SHP77 (cell line): ENCODE results near the gene HNRNPH1.
A peak's percentile ranks its signal among the peaks of the same experiment; 100 is the strongest.

Source experiments
- DNase-seq, 2 experiments: peaks; one replicate each; lab custom pipeline; 2025; lab: John Stamatoyannopoulos, UW

HNRNPH1 gene

GRCh38 chr5:179603308-179603707 lies 20.2 kb downstream of the HNRNPH1 start:
- no peak for DNase-seq

GRCh38 chr5:179601871-179602625 lies 21.4 kb downstream of the HNRNPH1 start:
- no peak for DNase-seq

- no peak for DNase-seq
Observed at GRCh38 chr5:179599973-179600372, 23.5 kb downstream of the HNRNPH1 start.

- DNase-seq: no peak
Observed at GRCh38 chr5:179599566-179599965, 23.9 kb downstream of the HNRNPH1 start.

- no peak for DNase-seq
Observed at GRCh38 chr5:179599100-179599499, 24.4 kb downstream of the HNRNPH1 start.

GRCh38 chr5:179596421-179596820 lies 27.1 kb downstream of the HNRNPH1 start:
- DNase-seq: peak; percentile 39 to 58

- no peak for DNase-seq
Observed at GRCh38 chr5:179595916-179596315, 27.6 kb downstream of the HNRNPH1 start.

GRCh38 chr5:179588166-179588565 lies 35.3 kb downstream of the HNRNPH1 start:
- DNase-seq: no peak

- no peak for DNase-seq
Observed at GRCh38 chr5:179585941-179586401, 37.5 kb downstream of the HNRNPH1 start.

GRCh38 chr5:179577286-179577960 lies 46.0 kb downstream of the HNRNPH1 start:
- no peak for DNase-seq

- no peak for DNase-seq
Observed at GRCh38 chr5:179572386-179572785, 51.1 kb downstream of the HNRNPH1 start.

GRCh38 chr5:179568721-179569120 lies 54.8 kb downstream of the HNRNPH1 start:
- DNase-seq: no peak

GRCh38 chr5:179564526-179564925 lies 58.9 kb downstream of the HNRNPH1 start:
- DNase-seq: no peak
